Right lobe of liver (tissue), 4 donors: Measurements from ENCODE around the gene MICU1.

Source experiments
- CTCF ChIP-seq, 4 donors: fragments of 200-600 bp in 3 of 4; fragments of 450-650 bp in 1 of 4; IDR thresholded peaks; one replicate each; pipeline versions ENCODE4 v1.5.1 to v1.8.0; 2016 to 2022; ENCODE audit warnings: antibody characterized with exemption in 4 of 4, mild to moderate bottlenecking in 2 of 4
- POLR2A ChIP-seq: fragments of 450-650 bp; IDR thresholded peaks from one replicate; pipeline ENCODE4 v1.6.1; 2017; ENCODE audit warnings: antibody characterized with exemption, mild to moderate bottlenecking
- donor health status: DM: no; HTN: no; CAD: no.
- donor health status: DM: no; HTN: no; CAD: no.
- donor health status: DM: no; HTN: yes; CAD: no.

GRCh38 chr10:72338180-72338579 lies 287.7 kb downstream of the MICU1 start:
- TF ChIP-seq POLR2A (no peak), CTCF (IDR thresholded peaks at IDR 0.05) (no peak)
